PC-9 (cell line): ENCODE measurements around the gene GLIPR2. TPM values are rescaled to one million over a fixed set of nuclear protein-coding genes. Genes with fewer than 3 reads are reported as not detected.
A peak's percentile ranks its signal among the peaks of the same experiment; 100 is the strongest.

ENCODE experiments used
- BruUV-seq: library from RNA; stranded (reverse); fragments of 400-500 nt; replicated peaks from 2 replicates; lab custom pipeline; 2021; lab: Mats Ljungman, UMichigan
- CTCF ChIA-PET: fragments of 300-600 bp; sonication (Branson Sonifier 250); formaldehyde crosslinking; loops from one replicate; lab custom pipeline; 2022; ENCODE audit warnings: antibody characterized with exemption; lab: Charles Lee
- POLR2A ChIA-PET: fragments of 300-600 bp; sonication (Branson Sonifier 250); formaldehyde crosslinking; loops from one replicate; lab custom pipeline; 2022; ENCODE audit warnings: antibody characterized with exemption; ENCODE audit not compliant: unreplicated experiment; lab: Charles Lee
- DNase-seq, 2 experiments: peaks; one replicate each; pipeline versions ENCODE4 v3.0.0 to v3.0.0-alpha.2; 2015 to 2022; ENCODE audit warnings: mixed read lengths in 1 of 2
- H2AFZ ChIP-seq: fragments of 200-600 bp; sonication (generic); 2 replicates; pipeline ENCODE4 v1.8.1; 2017; ENCODE audit warnings: antibody characterized with exemption
- H3F3A ChIP-seq: fragments of 200-600 bp; sonication (generic); 2 replicates; pipeline ENCODE4 v1.8.1; 2017; ENCODE audit warnings: antibody characterized with exemption, mild to moderate bottlenecking, low read depth; ENCODE audit not compliant: insufficient read depth
- H3K27ac ChIP-seq: fragments of 200-600 bp; sonication (generic); 2 replicates; pipeline ENCODE4 v1.6.1; 2016; ENCODE audit warnings: mixed run types
- H3K27me3 ChIP-seq: fragments of 200-600 bp; sonication (generic); 2 replicates; pipeline ENCODE4 v1.6.1; 2016; ENCODE audit warnings: low read depth, mixed run types; ENCODE audit not compliant: insufficient read depth
- H3K36me3 ChIP-seq: fragments of 200-600 bp; sonication (generic); 2 replicates; pipeline ENCODE4 v1.6.1; 2016; ENCODE audit warnings: low read depth, mixed run types
- H3K4me1 ChIP-seq: fragments of 200-600 bp; sonication (generic); replicated peaks from 2 replicates; pipeline ENCODE4 v1.6.1; 2016; ENCODE audit warnings: mixed run types; ENCODE audit not compliant: insufficient read depth
- H3K4me2 ChIP-seq: fragments of 200-600 bp; sonication (generic); 2 replicates; pipeline ENCODE4 v1.6.1; 2017; ENCODE audit warnings: mixed run types
- H3K4me3 ChIP-seq: fragments of 200-600 bp; sonication (generic); 2 replicates; pipeline ENCODE4 v1.6.1; 2016; ENCODE audit warnings: mixed run types
- H3K79me2 ChIP-seq: fragments of 200-600 bp; sonication (generic); 2 replicates; pipeline ENCODE4 v1.6.1; 2017; ENCODE audit warnings: low read depth, mixed run types
- H3K9me2 ChIP-seq: fragments of 200-600 bp; sonication (generic); 2 replicates; pipeline ENCODE4 v1.8.1; 2017; ENCODE audit warnings: mild to moderate bottlenecking; ENCODE audit not compliant: insufficient read depth
- H3K9me3 ChIP-seq: fragments of 200-600 bp; sonication (generic); 2 replicates; pipeline ENCODE4 v1.8.1; 2016; ENCODE audit warnings: low read depth; ENCODE audit not compliant: insufficient read depth
- H4K20me1 ChIP-seq: fragments of 200-600 bp; sonication (generic); 2 replicates; pipeline ENCODE4 v1.8.1; 2017; ENCODE audit not compliant: insufficient read depth
- EZH2 ChIP-seq: fragments of 200-600 bp; sonication (generic); IDR thresholded peaks from 2 replicates; pipeline ENCODE4 v1.8.0; 2017; ENCODE audit warnings: antibody characterized with exemption, low read depth
- intact Hi-C: fragments of 100-400 bp; cut with micrococcal nuclease; formaldehyde crosslinking; loops from one replicate; pipeline ENCODE4 v1.10.0; 2022; ENCODE audit not compliant: unreplicated experiment
- total RNA-seq: library from RNA; stranded (reverse); gene quantifications from 2 replicates; pipeline ENCODE4 v1.2.3, GENCODE V29; 2021
- TF ChIP-seq, protein P1 (sequence below): fragments of 200-600 bp; sonication (generic); conservative IDR thresholded peaks from 2 replicates; pipeline ENCODE4 v1.6.1; 2017; ENCODE audit warnings: mixed run types, antibody characterized with exemption, mild to moderate bottlenecking, moderate library complexity

Gene GLIPR2
- total RNA-seq, 1 experiment from 2014 or later: 3.9 TPM

DNA sequence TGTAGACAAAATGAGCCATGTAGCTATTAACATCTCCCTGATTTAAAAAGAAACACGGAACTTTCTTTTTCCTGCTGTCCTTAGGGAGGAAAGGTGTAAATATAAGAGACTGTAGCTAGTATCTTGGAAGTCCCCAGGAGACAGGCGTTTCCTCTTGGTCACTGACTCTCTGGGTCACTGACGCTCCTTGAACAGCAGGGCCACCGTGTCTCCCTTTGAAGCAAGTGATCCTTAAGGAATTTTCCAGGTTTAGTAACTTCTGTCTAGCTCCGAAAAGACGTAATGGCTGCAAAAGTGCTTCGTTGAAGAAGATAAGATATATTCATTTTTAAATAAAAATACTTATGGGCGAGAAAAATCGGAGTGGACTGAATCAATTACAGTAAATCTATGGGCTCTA is 53.4 kb downstream of the GLIPR2 start:
- DNase-seq: no peak
- Histone ChIP-seq H3K4me3 (peak overlapping the region; percentile 91; the same call in 1 of the 2 replicates), H3K4me2 (peak overlapping the region; percentile 89), H3F3A (peaks cover 14% of the 10 kb centered on the region; the same call in 1 of the 2 replicates), H3K36me3 (peaks cover under 1% of the 10 kb centered on the region; the same call in 1 of the 2 replicates), H3K9me2 (no peaks in the 10 kb centered on the region), H3K27me3 (no peaks in the 10 kb centered on the region), H3K79me2 (peaks cover 42% of the 10 kb centered on the region), H4K20me1 (peaks cover 34% of the 10 kb centered on the region), H3K9me3 (no peaks in the 10 kb centered on the region), H2AFZ (peak overlapping the region; percentile 79), H3K27ac (peak overlapping the region; percentile 74), H3K4me1 (peaks cover 30% of the 10 kb centered on the region)
- TSS peak; percentile 96 for BruUV-seq
- TF ChIP-seq EZH2: no peak
- ChIA-PET CTCF (interaction anchor here (1.0 kb wide), 1 partner anchor 46 kb away, joined by 3 read pairs; no protein-coding TSS in a partner anchor), POLR2A (interaction anchor here (0.6 kb wide), 4 partner anchors 69 to 711 kb away, joined by 3 to 7 read pairs (median 4); partner anchors contain the start of gene GNE)
- intact Hi-C loops: loop anchor here (2.0 to 10.0 kb wide), 2 partner anchors 87 to 165 kb away; no protein-coding TSS in a partner anchor

DNA sequence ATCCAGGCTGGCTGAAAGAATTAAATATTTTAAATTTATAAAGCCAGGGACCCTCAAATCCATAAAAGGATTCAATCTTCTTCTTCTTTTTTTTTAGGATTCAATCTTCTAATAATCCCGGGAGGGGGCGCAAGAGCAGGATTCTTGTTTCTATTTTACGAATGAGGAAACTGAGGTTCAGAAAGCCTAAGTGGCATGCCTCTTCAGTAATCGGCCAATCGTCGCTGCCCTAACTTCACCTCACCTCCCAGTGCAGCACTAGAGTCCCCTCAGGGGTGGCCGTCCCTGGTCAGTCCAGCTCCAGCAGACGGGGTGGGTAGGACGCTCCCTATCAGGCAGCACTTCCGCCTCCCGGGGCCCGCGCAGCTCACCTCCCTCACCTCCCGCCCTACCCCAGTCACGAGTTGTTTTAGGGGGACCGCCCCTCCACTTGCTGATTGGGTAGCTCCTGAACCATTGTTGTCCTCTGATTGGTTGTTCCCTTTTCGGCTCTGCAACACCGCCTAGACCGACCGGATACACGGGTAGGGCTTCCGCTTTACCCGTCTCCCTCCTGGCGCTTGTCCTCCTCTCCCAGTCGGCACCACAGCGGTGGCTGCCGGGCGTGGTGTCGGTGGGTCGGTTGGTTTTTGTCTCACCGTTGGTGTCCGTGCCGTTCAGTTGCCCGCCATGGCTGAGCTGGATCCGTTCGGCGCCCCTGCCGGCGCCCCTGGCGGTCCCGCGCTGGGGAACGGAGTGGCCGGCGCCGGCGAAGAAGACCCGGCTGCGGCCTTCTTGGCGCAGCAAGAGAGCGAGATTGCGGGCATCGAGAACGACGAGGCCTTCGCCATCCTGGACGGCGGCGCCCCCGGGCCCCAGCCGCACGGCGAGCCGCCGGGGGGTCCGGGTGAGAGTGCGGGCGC is 54.1 kb downstream of the GLIPR2 start, which contains the start of gene CLTA:
TSS of gene CLTA (plus strand) at position 534 of the 902 bp plus-strand sequence. CDS start at position 670, 136 bp downstream.
- CTCF ChIA-PET: interaction anchor here (1.0 kb wide), 1 partner anchor 46 kb away, joined by 3 read pairs; no protein-coding TSS in a partner anchor
- Histone ChIP-seq H3F3A (peaks cover 10% of the 10 kb centered on the region; the same call in 1 of the 2 replicates), H3K27ac (peak within 1 kb of the TSS; percentile 74), H2AFZ (peak within 1 kb of the TSS; percentile 82), H3K4me3 (peak within 1 kb of the TSS; percentile 91), H3K27me3 (no peaks in the 10 kb centered on the region), H3K36me3 (peaks cover 4% of the 10 kb centered on the region; the same call in 1 of the 2 replicates), H3K4me2 (peak within 1 kb of the TSS; percentile 96), H3K79me2 (peaks cover 47% of the 10 kb centered on the region), H3K4me1 (peaks cover 30% of the 10 kb centered on the region), H4K20me1 (peaks cover 37% of the 10 kb centered on the region), H3K9me3 (no peaks in the 10 kb centered on the region), H3K9me2 (no peaks in the 10 kb centered on the region)
- TF ChIP-seq EZH2: no peak
- TF ChIP-seq, protein P1, sequence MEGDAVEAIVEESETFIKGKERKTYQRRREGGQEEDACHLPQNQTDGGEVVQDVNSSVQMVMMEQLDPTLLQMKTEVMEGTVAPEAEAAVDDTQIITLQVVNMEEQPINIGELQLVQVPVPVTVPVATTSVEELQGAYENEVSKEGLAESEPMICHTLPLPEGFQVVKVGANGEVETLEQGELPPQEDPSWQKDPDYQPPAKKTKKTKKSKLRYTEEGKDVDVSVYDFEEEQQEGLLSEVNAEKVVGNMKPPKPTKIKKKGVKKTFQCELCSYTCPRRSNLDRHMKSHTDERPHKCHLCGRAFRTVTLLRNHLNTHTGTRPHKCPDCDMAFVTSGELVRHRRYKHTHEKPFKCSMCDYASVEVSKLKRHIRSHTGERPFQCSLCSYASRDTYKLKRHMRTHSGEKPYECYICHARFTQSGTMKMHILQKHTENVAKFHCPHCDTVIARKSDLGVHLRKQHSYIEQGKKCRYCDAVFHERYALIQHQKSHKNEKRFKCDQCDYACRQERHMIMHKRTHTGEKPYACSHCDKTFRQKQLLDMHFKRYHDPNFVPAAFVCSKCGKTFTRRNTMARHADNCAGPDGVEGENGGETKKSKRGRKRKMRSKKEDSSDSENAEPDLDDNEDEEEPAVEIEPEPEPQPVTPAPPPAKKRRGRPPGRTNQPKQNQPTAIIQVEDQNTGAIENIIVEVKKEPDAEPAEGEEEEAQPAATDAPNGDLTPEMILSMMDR: peak; percentile 50; the same call in 1 of the 2 replicates
- BruUV-seq: no TSS peak
- POLR2A ChIA-PET: interaction anchor here (0.6 to 0.7 kb wide), 6 partner anchors 15 to 1969 kb away, joined by 3 to 7 read pairs (median 4); partner anchors contain the start of gene GNE
- peak; percentile 93 to 94 for DNase-seq
- intact Hi-C loops: loop anchor here (2.0 to 10.0 kb wide), 2 partner anchors 88 to 166 kb away; no protein-coding TSS in a partner anchor

DNA sequence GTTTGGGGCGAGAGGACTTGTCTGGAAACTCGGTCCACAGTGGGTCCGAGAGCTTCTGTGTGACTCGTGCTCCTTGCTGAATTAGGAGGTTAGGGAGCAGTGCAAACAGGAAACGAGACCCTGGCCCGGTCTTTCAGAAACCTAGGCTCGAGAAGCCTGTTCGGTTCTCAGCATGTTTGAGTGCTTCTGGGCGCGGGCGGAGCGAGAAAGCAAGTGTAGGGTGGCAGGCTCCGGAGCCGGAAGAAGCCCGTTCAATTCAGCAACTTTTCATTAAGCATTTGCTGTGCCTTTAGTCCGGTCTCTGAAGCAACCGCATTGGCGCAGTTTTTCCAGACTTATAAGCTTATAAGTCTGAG is 54.7 kb downstream of the GLIPR2 start:
- peak overlapping the region; percentile 96 for H3K4me2 ChIP-seq
- intact Hi-C loops: loop anchor here (2.0 to 10.0 kb wide), 2 partner anchors 88 to 166 kb away; no protein-coding TSS in a partner anchor
- peaks cover 10% of the 10 kb centered on the region; the same call in 1 of the 2 replicates for H3F3A ChIP-seq
- H2AFZ ChIP-seq: peak overlapping the region; percentile 82
- H3K4me3 ChIP-seq: peak overlapping the region; percentile 91
- H4K20me1 ChIP-seq: peaks cover 37% of the 10 kb centered on the region
- H3K9me2 ChIP-seq: no peaks in the 10 kb centered on the region
- CTCF ChIA-PET: interaction anchor here (1.0 kb wide), 1 partner anchor 47 kb away, joined by 3 read pairs; no protein-coding TSS in a partner anchor
- no peaks in the 10 kb centered on the region for H3K27me3 ChIP-seq
- peaks cover 30% of the 10 kb centered on the region for H3K4me1 ChIP-seq
- H3K79me2 ChIP-seq: peaks cover 51% of the 10 kb centered on the region
- no peak for DNase-seq
- BruUV-seq: TSS peak; percentile 39
- TF ChIP-seq EZH2: no peak
- peak overlapping the region; percentile 47; the same call in 1 of the 2 replicates for H3K27ac ChIP-seq
- H3K9me3 ChIP-seq: no peaks in the 10 kb centered on the region
- POLR2A ChIA-PET: interaction anchor here (0.7 kb wide), 1 partner anchor 14 kb away, joined by 4 read pairs; no protein-coding TSS in a partner anchor
- H3K36me3 ChIP-seq: peaks cover 4% of the 10 kb centered on the region; the same call in 1 of the 2 replicates
